ENCODE data around the gene SORCS2.
A peak's percentile ranks its signal among the peaks of the same experiment; 100 is the strongest.

Gene SORCS2

DNA sequence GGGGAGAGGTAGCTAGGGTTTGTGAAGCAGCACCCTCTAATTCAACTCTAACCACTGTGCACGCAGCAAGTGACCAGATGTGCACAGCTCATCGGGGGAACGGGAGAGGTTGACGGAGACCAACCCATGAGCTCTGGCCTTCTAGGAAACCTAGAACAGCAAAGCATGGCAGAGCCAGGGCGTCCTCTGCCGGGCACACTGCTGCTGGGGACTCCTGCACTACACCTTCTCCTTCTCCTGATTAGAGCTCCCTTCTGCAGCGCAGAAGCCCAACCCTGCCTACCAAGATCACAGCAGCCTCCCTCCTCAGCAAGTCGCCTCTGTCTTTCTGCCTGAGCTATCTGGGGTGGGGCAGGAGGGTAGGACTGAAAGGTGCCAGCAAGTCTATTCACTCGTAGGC, 494.7 kb downstream of the SORCS2 start:
- TF ChIP-seq RAD21 (IDR thresholded peaks at IDR 0.05; ENCODE audit: low read depth) (peak; percentile 25; the same call in 1 of the 2 replicates), CREB1 (IDR thresholded peaks at IDR 0.05; ENCODE audit: low read depth) (no peak), FOXM1 (IDR thresholded peaks at IDR 0.05; ENCODE audit: borderline replicate concordance, low read depth) (no peak)

GRCh38 chr4:7687796-7688195, 495.5 kb downstream of the SORCS2 start:
- TF ChIP-seq NFIC (IDR thresholded peaks at IDR 0.05) (no peak), RAD21 (IDR thresholded peaks at IDR 0.05; ENCODE audit: low read depth) (no peak), ZBTB7A (IDR thresholded peaks at IDR 0.05; ENCODE audit: low read depth) (no peak), FOXM1 (IDR thresholded peaks at IDR 0.05; ENCODE audit: borderline replicate concordance, low read depth) (no peak), EGR1 (IDR thresholded peaks at IDR 0.05) (no peak), TEAD4 (IDR thresholded peaks at IDR 0.05) (no peak), EP300 (IDR thresholded peaks at IDR 0.05; ENCODE audit: borderline replicate concordance) (no peak), YY1 (IDR thresholded peaks at IDR 0.05; ENCODE audit: low read depth) (no peak), TAF1 (IDR thresholded peaks at IDR 0.05; ENCODE audit: low read depth) (no peak), USF1 (IDR thresholded peaks at IDR 0.05) (no peak)
- TF ChIP-seq, protein P1, sequence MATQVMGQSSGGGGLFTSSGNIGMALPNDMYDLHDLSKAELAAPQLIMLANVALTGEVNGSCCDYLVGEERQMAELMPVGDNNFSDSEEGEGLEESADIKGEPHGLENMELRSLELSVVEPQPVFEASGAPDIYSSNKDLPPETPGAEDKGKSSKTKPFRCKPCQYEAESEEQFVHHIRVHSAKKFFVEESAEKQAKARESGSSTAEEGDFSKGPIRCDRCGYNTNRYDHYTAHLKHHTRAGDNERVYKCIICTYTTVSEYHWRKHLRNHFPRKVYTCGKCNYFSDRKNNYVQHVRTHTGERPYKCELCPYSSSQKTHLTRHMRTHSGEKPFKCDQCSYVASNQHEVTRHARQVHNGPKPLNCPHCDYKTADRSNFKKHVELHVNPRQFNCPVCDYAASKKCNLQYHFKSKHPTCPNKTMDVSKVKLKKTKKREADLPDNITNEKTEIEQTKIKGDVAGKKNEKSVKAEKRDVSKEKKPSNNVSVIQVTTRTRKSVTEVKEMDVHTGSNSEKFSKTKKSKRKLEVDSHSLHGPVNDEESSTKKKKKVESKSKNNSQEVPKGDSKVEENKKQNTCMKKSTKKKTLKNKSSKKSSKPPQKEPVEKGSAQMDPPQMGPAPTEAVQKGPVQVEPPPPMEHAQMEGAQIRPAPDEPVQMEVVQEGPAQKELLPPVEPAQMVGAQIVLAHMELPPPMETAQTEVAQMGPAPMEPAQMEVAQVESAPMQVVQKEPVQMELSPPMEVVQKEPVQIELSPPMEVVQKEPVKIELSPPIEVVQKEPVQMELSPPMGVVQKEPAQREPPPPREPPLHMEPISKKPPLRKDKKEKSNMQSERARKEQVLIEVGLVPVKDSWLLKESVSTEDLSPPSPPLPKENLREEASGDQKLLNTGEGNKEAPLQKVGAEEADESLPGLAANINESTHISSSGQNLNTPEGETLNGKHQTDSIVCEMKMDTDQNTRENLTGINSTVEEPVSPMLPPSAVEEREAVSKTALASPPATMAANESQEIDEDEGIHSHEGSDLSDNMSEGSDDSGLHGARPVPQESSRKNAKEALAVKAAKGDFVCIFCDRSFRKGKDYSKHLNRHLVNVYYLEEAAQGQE (IDR thresholded peaks at IDR 0.05; ENCODE audit: low read depth): no peak

DNA sequence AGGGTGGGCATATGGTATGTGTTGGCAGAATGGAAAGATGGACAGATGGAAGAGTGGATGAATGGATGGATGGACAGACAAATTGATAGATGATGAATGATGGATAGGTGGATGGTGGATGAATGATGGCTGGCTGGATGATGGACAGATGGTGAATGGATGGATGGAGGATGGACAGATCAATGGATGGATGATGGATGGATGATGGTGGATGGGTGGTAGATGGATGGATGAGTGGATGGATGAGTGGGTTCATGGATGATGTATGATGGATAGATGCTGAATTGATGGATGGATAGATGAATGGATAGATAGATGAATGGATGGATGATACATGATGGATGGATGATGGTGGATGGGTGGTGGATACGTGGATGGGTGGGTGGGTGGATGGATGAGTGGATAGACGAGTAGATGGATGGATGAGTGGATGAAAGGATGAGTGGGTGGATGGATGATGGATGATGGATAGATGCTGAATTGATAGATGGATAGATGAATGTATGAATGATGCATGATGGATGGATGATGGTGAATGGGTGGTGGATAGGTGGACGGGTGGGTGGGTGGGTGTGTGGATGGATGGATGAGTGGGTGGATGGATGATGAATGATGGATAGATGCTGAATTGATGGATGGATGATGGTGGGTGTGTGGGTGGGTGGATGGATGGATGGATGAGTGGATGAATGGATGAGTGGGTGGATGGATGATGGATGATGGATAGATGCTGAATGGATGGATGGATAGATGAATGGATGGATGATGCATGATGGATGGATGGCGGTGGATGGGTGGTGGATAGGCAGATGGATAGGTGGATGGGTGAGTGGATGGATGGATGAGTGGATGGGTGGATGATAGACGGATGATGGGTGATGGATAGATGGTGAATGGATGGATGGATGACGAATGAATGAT, 497.7 kb downstream of the SORCS2 start:
- no peak for TF ChIP-seq TEAD4 (IDR thresholded peaks at IDR 0.05)
- TF ChIP-seq USF1 (IDR thresholded peaks at IDR 0.05): no peak
- TF ChIP-seq MAX (IDR thresholded peaks at IDR 0.05): no peak
- TF ChIP-seq RAD21 (IDR thresholded peaks at IDR 0.05; ENCODE audit: low read depth): no peak
- TF ChIP-seq CEBPB (IDR thresholded peaks at IDR 0.05): no peak
- no peak for TF ChIP-seq CREB1 (IDR thresholded peaks at IDR 0.05; ENCODE audit: low read depth)
- no peak for TF ChIP-seq TCF12 (IDR thresholded peaks at IDR 0.05; ENCODE audit: low read depth)
- TF ChIP-seq YY1 (IDR thresholded peaks at IDR 0.05; ENCODE audit: low read depth): no peak
- TF ChIP-seq EP300 (IDR thresholded peaks at IDR 0.05; ENCODE audit: borderline replicate concordance): no peak
- no peak for TF ChIP-seq NFIC (IDR thresholded peaks at IDR 0.05)
- TF ChIP-seq TAF1 (IDR thresholded peaks at IDR 0.05; ENCODE audit: low read depth): no peak
- no peak for TF ChIP-seq ZBTB7A (IDR thresholded peaks at IDR 0.05; ENCODE audit: low read depth)
- no peak for TF ChIP-seq FOXM1 (IDR thresholded peaks at IDR 0.05; ENCODE audit: borderline replicate concordance, low read depth)
- TF ChIP-seq EGR1 (IDR thresholded peaks at IDR 0.05): no peak
- TF ChIP-seq, protein P1 (IDR thresholded peaks at IDR 0.05; ENCODE audit: low read depth): no peak

GRCh38 chr4:7691061-7691460, 498.7 kb downstream of the SORCS2 start:
- TF ChIP-seq MAX (IDR thresholded peaks at IDR 0.05) (no peak), EP300 (IDR thresholded peaks at IDR 0.05; ENCODE audit: borderline replicate concordance) (no peak)

- TF ChIP-seq NFIC (IDR thresholded peaks at IDR 0.05) (peak; percentile 45; the same call in 1 of the 2 replicates), USF1 (IDR thresholded peaks at IDR 0.05) (peak; percentile 87), TAF1 (IDR thresholded peaks at IDR 0.05; ENCODE audit: low read depth) (no peak), RAD21 (IDR thresholded peaks at IDR 0.05; ENCODE audit: low read depth) (no peak), YY1 (IDR thresholded peaks at IDR 0.05; ENCODE audit: low read depth) (peak; percentile 52; the same call in 1 of the 2 replicates)
Measured at GRCh38 chr4:7691982-7692381, 499.6 kb downstream of the SORCS2 start.

All from Ishikawa (cell line).